GM21381 (cell line): Measurements from ENCODE around the gene TUBB4B.
"Not testable (repeated sequence)": the region's sequence is repeated elsewhere in the genome, so short reads cannot be mapped to it uniquely, and the experiment has no call there.

Experiments used
- ATAC-seq: cut with Tn5 transposase; IDR thresholded peaks from one replicate; pipeline ENCODE4 v1.9.1; 2021; ENCODE audit warnings: mild to moderate bottlenecking, moderate library complexity; ENCODE audit not compliant: unreplicated experiment

Gene TUBB4B

DNA sequence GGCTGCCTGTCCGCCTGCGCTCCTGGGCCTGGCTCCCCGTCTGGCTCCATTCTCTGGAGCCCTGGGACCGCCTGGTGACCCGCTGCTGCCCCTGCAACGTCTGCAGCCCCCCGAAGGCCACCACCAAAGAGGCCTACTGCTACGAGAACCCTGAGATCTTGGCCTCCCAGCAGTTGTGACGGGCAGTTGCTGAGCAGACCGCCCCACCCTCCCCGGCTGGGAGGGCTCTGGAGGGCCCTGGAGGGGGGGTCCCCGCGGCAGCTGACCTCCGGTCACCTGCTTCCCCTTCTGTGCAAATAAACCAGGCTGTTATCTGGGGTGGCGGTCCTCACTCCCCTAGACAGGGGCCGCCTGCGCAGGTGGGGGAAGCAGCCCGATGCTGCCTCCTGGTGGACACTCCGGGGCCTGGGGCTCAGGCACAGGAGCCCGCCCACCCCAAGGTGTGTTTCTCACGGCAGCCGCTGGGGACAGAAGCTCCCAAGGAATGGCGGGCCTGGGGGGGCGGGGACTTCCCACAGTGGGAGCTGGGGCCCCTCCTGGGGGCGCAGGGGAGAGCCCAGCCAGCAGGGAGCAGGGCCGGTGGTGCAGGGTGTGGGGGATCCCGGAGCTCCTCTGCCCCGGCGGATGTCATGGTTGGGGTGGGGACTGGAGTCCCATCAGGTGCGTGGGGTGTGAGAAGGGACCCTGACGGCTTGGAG is 4.7 kb upstream of the TUBB4B start:
- no peak for ATAC-seq

DNA sequence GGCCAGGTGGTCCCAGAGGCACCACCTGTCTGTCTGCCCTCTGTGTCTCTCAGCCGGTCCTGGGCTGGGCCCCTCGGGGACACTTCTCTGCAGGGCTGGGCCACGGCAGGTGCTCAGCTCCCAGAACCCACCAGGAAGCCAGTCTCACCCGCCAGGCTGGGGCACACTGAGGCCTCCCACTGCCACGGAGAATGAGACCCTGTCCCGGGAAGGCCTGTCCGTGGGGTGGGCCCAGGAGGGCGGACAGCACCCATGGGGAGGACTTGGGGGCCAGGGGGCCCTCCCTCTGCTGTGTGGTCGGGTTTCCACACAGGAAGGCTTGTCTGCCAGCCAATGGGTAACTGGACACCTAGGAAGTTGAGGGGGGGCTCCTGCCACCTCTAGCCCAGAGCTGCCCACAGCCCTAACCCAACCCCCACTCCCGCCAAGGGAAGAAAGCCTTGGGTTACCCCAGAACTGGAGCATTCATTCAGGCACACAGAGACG is 4.1 kb upstream of the TUBB4B start:
- no peak for ATAC-seq

DNA sequence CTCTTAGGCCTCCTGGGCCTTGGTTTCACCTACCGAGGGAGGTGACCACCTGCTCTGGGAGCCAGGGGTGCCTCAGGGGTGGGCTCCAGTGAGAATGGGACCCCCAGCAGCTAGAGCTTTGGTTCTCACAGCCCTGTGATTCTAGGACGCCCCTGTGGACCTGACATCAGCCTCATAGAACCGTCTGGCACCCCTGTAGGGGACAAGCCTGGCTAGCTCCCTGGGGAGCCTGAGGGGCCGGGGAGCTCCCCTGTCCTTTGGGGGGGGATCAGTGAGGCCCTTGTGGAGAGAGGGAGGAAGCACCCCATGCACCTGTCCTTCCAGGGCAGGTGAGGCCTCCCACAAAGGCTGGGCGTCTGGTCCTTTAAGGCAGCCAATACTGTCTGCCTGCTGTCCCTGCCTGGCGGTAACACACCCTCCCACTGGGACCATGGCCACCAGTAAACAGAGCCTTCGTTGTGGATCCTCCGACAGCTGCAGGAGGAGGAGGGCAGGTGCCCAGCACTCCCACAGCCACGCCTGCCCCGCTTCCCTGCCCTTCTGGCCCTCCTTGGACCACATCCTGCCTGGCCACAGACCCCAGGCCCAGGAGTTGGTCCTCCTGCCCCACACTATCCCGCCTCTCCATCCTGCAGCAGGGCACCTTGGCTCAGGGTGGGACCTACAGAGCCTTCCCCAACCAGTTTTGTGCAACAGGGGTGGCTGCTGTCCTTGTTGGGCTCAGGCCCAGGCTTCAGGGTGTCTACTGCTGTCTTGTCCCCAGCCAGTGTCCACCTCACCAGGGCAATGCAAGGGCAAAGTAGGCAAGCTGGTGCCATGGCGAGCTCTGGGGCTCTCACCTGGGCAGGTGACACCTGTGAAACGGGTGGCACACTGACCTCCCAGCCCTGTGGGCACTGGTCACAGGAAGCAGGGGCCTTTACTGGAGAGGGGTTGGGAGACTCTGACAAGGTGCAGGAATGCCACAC is 3.0 kb upstream of the TUBB4B start:
- ATAC-seq, result no peak

DNA sequence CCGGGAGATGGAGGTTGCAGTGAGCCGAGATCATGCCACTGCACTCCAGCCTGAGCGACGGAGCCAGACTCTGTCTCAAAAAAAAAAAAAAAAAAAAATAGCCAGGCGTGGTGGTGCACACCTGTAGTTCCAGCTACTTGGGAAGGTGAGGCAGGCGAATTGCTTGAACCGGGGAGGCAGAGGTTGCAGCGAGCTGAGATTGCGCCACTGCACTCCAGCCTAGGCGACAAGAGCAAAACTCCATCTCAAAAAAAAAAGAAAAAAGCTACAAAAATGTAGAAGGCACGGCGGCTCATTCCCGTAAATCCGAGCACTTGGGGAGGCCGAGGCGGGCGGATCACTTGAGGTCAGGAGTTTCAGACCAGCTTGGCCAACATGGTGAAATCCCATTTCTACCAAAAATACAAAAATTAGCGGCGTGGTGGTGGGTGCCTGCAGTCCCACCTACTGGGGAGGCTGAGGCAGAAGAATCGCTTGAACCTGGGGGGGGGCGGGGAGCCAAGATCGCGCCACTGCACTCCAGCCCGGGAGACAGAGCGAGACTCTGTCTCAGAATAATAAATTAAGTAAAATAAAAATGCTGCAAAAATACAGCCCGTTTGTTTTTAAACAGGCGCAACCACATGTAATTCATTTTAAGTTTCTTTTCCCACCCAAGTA is 1.4 kb upstream of the TUBB4B start:
- ATAC-seq, result not testable (repeated sequence)

DNA sequence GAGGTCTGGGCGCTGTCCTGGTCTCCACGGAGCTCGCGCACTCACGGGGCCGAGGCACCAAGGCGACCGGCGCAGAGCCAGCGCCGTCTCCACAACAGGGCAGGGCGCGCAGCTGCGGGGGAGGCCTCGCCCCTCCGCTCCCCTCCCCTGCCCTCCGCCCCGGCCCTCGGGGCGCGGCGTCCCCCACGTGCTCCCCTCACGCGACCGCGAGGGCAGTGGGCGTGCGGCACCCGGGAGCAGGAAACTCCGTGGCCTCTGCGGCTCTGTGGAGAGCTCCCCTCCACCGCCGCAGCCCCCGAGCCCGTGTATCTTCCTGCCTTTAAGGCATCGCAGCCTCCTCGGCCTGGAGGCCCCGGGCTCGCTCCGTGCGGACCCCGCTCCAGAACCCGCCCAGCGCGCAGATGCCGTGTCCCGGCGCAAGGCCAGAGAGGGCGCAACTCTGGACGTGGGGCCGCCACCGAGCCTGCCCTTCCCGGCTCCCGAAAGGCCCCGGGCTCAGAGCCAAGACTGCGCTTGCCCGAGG is 708 bp upstream of the TUBB4B start:
- peak; percentile 19 for ATAC-seq

DNA sequence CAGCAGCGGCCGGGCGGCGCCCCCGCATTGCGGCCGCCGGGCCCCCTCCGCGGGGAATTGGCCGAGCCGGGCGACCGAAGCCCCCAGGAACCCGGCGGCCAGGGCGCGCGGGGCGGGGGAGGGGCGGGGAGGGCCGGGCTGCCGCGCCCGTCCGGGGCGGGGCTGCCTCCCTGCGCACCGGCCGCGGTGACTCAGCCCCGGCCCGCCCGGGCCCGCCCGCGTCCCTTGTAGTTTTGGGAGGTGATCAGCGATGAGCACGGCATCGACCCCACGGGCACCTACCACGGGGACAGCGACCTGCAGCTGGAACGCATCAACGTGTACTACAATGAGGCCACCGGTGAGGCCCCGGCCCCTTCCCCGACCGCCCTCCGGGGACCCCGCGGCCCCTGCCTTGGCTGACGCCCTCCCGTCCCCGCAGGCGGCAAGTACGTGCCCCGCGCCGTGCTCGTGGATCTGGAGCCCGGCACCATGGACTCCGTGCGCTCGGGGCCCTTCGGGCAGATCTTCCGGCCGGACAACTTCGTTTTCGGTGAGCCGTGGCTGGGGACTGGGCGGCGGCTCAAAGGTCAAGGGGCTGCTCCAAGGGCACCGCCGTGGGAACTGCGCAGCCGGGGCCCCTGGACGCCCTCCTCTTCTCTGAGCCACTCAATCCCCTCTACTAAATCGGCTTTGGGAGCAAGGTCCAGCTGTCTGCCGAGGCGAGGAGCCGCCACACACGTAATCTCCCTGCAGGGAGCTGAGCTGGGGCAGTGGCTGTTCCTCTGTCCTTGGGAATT is 592 bp downstream of the TUBB4B start:
- ATAC-seq, result peak; percentile 5

DNA sequence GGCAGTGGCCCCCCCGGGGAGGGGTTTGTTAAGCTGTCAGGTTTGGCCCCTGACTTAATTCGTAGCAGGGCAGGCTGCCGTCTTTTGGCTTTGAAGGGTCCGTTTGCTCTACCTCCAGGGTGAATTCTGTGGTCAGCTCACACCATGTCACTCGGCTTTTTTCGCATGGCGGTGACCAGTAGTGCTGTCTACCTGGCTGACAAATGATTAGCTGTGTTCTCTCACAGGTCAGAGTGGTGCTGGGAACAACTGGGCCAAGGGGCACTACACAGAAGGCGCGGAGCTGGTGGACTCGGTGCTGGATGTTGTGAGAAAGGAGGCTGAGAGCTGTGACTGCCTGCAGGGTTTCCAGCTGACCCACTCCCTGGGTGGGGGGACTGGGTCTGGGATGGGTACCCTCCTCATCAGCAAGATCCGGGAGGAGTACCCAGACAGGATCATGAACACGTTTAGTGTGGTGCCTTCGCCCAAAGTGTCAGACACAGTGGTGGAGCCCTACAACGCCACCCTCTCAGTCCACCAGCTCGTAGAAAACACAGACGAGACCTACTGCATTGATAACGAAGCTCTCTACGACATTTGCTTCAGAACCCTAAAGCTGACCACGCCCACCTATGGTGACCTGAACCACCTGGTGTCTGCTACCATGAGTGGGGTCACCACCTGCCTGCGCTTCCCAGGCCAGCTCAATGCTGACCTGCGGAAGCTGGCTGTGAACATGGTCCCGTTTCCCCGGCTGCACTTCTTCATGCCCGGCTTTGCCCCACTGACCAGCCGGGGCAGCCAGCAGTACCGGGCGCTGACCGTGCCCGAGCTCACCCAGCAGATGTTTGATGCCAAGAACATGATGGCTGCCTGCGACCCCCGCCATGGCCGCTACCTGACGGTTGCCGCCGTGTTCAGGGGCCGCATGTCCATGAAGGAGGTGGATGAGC is 1.4 kb downstream of the TUBB4B start:
- ATAC-seq, result no peak

DNA sequence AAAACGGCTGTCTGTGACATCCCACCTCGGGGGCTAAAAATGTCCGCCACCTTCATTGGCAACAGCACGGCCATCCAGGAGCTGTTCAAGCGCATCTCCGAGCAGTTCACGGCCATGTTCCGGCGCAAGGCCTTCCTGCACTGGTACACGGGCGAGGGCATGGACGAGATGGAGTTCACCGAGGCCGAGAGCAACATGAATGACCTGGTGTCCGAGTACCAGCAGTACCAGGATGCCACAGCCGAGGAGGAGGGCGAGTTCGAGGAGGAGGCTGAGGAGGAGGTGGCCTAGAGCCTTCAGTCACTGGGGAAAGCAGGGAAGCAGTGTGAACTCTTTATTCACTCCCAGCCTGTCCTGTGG is 2.2 kb downstream of the TUBB4B start:
- not testable (repeated sequence) for ATAC-seq

DNA sequence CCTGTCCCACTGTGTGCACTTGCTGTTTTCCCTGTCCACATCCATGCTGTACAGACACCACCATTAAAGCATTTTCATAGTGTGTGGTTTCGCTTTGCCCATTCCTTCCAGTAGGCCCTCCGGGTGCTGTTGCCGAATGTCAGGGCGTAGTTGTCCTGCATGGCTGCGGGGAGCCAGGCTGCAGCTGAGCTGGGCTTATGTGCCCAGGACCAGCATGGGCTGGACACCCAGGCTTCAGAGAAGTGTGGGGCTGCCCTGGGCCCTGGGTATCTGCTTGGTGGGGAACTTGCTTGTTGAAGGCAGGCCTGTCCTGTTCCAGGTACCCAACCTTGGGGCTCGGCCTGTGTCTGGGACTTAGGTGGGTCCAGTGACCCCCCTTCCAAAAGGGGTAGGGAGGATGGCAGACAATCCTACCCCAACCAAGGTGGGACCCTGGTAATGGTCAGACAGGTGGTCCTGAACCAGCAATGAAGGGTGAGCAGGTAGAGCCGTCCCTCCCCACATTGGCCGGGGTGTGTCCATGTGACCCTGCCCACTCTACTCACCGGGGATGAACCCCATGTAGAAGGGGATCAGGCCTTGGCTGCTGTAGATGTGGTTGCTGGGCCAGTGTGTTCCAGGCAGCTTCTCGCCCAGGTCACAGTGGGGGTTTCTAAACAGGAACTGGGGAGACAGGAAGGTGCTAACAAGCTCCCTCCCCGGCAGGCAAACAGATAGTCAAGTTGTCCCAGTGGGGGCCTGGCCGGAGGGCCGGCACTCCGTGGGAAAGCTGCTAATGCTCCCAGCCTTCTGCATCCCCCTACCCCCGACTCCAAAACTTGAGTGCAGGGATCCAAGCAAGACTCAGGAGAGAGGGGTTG is 2.8 kb downstream of the TUBB4B start:
- no peak for ATAC-seq

DNA sequence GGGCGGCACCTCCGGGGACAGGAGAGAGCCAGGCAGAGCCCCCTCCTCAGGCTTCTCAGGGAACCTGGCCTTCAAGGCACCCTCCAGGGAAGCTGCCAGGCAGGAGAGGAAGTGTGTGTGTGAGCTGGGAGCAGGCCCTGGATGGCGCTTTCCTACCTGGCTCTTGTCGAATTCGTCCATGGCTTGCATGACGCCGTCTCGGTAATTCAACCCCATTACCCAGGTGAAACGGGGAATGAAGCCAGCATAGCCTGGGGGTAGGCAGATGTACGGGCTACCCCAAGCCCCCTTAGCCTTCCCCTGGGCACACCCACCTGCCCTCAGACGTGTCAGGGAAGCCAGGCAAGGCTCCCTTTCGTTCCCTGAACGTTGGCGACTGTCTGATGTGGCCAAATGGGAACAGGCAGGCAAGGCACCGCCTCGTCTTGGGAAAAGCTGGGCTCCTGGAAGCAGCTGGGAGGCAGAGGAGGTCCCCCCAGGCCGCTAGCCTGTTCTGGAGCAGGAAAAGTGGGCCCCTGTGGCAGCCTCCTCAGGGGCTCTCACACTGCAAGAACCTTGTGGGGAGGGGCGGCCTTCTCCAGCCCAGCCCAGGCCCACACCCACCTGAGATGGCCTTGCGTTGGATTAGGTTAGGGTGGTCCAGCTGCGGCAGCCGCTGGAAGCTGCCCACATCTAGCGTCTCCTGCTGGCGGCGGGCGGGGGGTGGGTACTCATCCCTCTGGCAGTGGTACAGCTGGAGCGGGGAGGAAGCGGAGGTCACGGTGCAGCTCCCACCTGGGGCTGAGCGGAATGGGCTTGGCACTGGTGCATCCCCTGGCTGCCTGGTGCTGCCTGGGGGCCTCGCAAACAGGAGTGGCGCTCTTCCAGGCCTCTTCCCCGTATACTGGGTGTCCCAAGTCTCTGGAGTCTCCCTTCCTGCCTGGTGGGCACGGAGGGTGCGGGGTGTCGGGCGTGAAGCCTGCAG is 3.7 kb downstream of the TUBB4B start:
- ATAC-seq, result no peak

DNA sequence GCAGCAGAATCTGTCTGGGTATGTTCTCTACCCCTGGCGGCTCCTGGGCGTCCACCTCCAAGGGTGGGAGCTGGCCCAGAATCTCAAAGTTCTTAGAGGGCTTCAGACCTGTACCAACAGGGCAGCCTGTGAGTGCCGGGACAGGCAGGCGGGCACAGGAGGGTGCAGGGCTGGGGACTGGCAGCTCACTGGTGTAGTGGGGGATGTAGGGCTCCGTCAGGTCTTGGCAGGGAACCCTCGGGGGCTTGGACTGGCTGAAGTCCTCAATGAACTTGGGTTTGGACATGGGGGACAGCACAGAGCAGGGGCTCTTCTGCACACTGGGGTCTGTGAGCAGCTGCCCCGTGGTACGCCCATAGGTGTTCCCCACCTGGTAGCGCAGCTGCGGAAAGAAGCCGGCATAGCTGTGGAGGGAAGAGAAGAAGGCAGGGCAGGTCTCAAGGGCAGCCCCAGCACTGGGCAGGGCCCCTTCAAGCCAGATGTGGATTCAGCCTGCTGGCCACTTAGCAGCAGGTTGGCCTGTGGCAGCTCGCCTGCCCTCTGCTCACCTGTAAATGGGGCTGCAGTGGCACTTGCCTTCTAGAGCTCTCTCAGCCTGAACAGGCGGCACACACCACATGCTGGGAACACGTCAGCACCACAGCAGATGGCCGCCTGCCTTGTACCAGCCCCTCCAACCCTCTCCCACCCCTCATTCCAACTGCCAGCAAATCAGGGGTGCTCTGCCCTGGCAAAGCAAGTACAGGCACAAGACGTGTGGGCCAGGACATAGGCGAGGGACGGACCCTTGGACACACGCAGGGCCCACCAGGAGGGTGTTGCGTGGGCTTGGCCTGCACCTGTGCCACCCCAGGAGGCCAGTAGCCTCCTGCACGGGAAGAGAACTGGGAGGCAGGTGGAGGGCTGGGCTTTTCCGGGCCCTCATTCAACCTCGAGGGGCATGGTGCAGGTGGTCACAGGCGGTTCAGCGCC is 4.6 kb downstream of the TUBB4B start:
- ATAC-seq, result no peak

DNA sequence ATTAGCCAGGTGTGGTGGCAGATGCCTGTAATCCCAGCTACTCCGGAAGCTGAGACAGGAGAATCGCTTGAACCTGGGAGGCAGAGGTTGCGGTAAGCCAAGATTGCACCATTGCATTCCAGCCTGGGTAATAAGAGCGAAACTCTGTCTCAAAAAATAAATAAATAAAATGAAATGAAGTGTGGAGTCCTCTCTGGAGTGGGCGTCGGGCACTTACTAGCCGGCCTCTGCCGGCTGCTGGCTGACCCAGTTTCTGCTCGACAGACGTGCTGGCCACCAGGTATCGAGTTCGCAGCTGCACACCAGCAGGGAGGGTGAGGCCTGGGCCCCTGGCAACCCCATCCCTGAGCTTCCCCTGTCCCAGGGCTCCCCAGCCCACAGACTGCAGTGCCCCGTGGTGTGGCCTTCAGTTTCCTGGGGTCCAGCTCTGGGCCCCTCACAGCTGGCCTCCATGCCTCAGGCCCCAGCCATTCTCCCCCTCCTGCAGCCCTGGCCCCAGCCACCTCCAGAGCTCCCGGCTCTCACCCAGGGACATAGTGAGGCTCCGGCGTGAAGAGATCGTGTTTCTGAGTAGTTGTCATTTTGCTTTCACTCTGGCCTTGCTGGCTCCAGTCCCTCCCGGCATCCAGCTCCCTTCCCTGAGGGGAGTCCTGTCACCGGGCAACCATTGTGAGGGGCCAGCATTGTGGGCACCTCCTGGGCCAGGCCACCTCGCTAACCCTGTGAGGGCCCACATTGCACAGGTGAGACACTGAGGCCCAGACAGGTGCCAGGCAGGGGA is 6.2 kb downstream of the TUBB4B start:
- ATAC-seq, result no peak

DNA sequence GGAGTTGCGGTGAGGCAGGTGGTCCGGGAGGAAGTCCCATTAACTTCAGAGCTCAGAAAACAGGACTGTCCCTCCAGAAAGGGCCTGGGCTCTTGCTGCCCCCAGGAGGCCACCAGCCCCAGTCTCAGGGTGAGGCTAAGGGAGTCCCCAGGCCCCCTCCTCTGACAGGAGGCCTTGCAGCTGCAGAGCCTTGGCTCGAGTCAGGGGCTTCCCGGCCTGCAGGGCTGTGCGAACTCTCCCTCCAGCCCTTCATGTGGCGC is 6.8 kb downstream of the TUBB4B start:
- ATAC-seq, result no peak

DNA sequence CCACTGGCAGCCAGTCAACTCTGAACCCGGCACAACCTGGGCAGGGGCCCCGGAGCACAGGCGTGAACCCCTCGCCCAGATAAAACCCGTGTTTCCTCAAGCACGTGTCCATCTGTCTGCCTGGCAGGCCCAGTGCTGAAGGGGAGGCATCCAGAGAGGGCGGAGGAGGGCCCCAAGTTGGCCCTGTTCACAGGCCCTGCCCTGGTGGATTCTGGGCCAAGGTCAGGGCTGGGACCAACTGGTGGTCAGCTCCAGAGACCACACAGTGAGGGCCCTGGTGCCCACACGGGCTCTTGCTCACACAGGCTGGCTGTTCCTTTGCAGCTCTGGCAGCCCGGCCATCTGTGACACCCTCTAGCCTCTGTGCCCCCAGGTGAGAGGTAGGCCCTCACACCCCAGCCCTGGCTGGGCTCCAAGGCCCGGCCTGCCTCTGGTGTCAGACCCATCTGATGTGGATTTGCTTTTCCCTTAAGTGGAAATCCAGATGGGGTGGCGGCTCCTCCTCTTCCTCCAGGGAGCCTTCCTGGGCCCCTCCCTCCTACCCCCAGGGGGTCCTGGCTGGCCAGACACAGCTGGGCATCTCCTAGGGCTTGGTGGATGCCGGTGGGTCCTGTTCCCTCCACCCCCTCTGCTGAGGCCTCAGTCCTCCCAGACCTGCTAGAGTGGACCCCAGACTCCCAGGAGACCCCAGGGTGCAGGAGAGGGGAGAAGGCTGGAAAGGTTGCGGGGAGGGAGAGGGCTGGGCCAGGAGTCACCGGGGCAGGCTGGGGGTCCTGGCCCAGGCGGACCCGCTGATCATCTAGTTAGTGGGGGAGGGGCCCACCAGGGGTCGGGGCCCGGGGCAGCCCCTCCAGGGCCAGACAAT is 9.5 kb downstream of the TUBB4B start:
- no peak for ATAC-seq

DNA sequence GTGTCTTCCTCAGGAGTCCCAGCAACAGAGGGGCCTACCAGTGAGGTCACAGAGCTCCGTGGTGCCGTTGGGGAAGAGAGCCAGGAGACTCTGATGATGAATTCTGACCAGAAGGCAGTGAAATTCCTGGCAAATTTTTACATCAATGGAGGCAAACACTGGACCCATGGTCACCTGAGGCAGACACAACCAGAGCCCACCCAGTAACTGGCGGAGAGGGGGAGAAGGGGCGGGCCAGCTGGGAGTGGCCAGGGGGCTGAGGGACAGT is 10.0 kb downstream of the TUBB4B start, which contains the start of gene STPG3:
Gene STPG3 (plus strand): TSS at position 93 of the 268 bp plus-strand sequence. CDS start 1 bp downstream, at position 94.
- no peak for ATAC-seq
